Liver (tissue), 9 donors: ENCODE measurements around the gene ALB. TPM values are rescaled to one million over a fixed set of nuclear protein-coding genes. Genes with fewer than 3 reads are reported as not detected.

ENCODE experiments used
- DNase-seq: peaks from one replicate; pipeline ENCODE4 v3.0.0-alpha.2; 2017; ENCODE audit warnings: low spot score
- H3K27ac ChIP-seq, 2 donors: one replicate each; pipeline ENCODE4 v1.7.0; 2013; ENCODE audit warnings: inconsistent platforms in 2 of 2, low read length in 2 of 2, control low read depth in 1 of 2, low read depth in 1 of 2, mild to moderate bottlenecking in 1 of 2
- H3K27me3 ChIP-seq, 4 donors: one replicate each; pipeline versions ENCODE4 v1.6.1 to v1.7.0; 2013; ENCODE audit warnings: low read length in 3 of 4, inconsistent platforms in 1 of 4, mild to moderate bottlenecking in 1 of 4, moderate library complexity in 1 of 4; ENCODE audit not compliant: control insufficient read depth in 4 of 4, insufficient read depth in 4 of 4
- H3K36me3 ChIP-seq, 4 donors: one replicate each; pipeline versions ENCODE4 v1.6.1 to v1.7.0; 2013; ENCODE audit warnings: low read length in 3 of 4, mild to moderate bottlenecking in 3 of 4, low read depth in 1 of 4, moderate library complexity in 1 of 4; ENCODE audit not compliant: control insufficient read depth in 4 of 4, insufficient read depth in 3 of 4
- H3K4me1 ChIP-seq, 4 donors: one replicate each; pipeline versions ENCODE4 v1.6.1 to v1.7.0; 2013; ENCODE audit warnings: low read length in 3 of 4, mild to moderate bottlenecking in 3 of 4, moderate library complexity in 1 of 4; ENCODE audit not compliant: control insufficient read depth in 4 of 4, insufficient read depth in 4 of 4
- H3K4me3 ChIP-seq, 3 donors: one replicate each; pipeline versions ENCODE4 v1.6.1 to v1.7.0; 2013; ENCODE audit warnings: low read length in 3 of 3, control low read depth in 1 of 3, low read depth in 1 of 3, mild to moderate bottlenecking in 1 of 3
- H3K9ac ChIP-seq, 2 donors: one replicate each; pipeline ENCODE4 v1.7.0; 2013; ENCODE audit warnings: low read length in 2 of 2, mild to moderate bottlenecking in 2 of 2, moderate library complexity in 2 of 2, control low read depth in 1 of 2, low read depth in 1 of 2
- H3K9me3 ChIP-seq, 4 donors: one replicate each; pipeline versions ENCODE4 v1.6.1 to v1.7.0; 2013; ENCODE audit warnings: low read length in 3 of 4; ENCODE audit not compliant: control insufficient read depth in 4 of 4
- ATF3 ChIP-seq: IDR thresholded peaks from 2 replicates; pipeline ENCODE4 v1.6.1; 2016; ENCODE audit warnings: antibody characterized with exemption
- EGR1 ChIP-seq, 2 donors: IDR thresholded peaks; 2 replicates each; pipeline ENCODE4 v1.6.1; 2016 to 2018; ENCODE audit warnings: antibody characterized with exemption in 2 of 2, low read depth in 2 of 2
- FOXA1 ChIP-seq: IDR thresholded peaks from 2 replicates; pipeline ENCODE4 v1.6.1; 2016; ENCODE audit warnings: antibody characterized with exemption
- FOXA2 ChIP-seq: IDR thresholded peaks from 2 replicates; pipeline ENCODE4 v1.6.1; 2016; ENCODE audit warnings: antibody characterized with exemption
- GABPA ChIP-seq, 2 donors: IDR thresholded peaks in 1 of 2; conservative IDR thresholded peaks in 1 of 2; 2 replicates each; pipeline ENCODE4 v1.6.1; 2016; ENCODE audit warnings: antibody characterized with exemption in 2 of 2, mild to moderate bottlenecking in 1 of 2, moderate library complexity in 1 of 2
- HNF4A ChIP-seq, 2 donors: conservative IDR thresholded peaks; 2 replicates each; pipeline ENCODE4 v1.6.1; 2016; ENCODE audit warnings: antibody characterized with exemption in 2 of 2, mild to moderate bottlenecking in 2 of 2
- HNF4G ChIP-seq: IDR thresholded peaks from 2 replicates; pipeline ENCODE4 v1.6.1; 2016; ENCODE audit warnings: antibody characterized with exemption
- JUND ChIP-seq, 2 donors: IDR thresholded peaks; 2 replicates each; pipeline ENCODE4 v1.6.1; 2016; ENCODE audit warnings: antibody characterized with exemption in 2 of 2
- MAX ChIP-seq: IDR thresholded peaks from 2 replicates; pipeline ENCODE4 v1.6.1; 2016; ENCODE audit warnings: antibody characterized with exemption
- NR2F2 ChIP-seq: IDR thresholded peaks from 2 replicates; pipeline ENCODE4 v1.6.1; 2016; ENCODE audit warnings: antibody characterized with exemption
- RAD21 ChIP-seq, 2 donors: IDR thresholded peaks; 2 replicates each; pipeline ENCODE4 v1.6.1; 2016; ENCODE audit warnings: antibody characterized with exemption in 2 of 2, mild to moderate bottlenecking in 2 of 2
- RXRA ChIP-seq, 2 donors: IDR thresholded peaks; 2 replicates each; pipeline ENCODE4 v1.6.1; 2017 to 2018; ENCODE audit warnings: antibody characterized with exemption in 2 of 2, mild to moderate bottlenecking in 1 of 2
- SP1 ChIP-seq: IDR thresholded peaks from 2 replicates; pipeline ENCODE4 v1.6.1; 2018; ENCODE audit warnings: antibody characterized with exemption, mild to moderate bottlenecking
- TAF1 ChIP-seq: conservative IDR thresholded peaks from 2 replicates; pipeline ENCODE4 v1.6.1; 2016; ENCODE audit warnings: antibody characterized with exemption, mild to moderate bottlenecking
- YY1 ChIP-seq: IDR thresholded peaks from 2 replicates; pipeline ENCODE4 v1.6.1; 2016; ENCODE audit warnings: antibody characterized with exemption, mild to moderate bottlenecking
- WGBS: extraction: QIAGEN DNeasy Blood & Tissue Kit; methylation state at CpG from one replicate; pipeline ENCODE4 v1.1.7; 2013; 5-methylcytosine and 5-hydroxymethylcytosine counted together
- polyA plus RNA-seq, 2 donors: library from polyadenylated mRNA; stranded (reverse) in 1 of 2; unstranded in 1 of 2; fragments of 200-250 nt in 1 of 2; fragments of >200 nt in 1 of 2; fragmentation: Nextera tagmentation in 1 of 2; extraction: Ambion mirVana in 1 of 2; gene quantifications; one replicate each; pipeline versions ENCODE4 v1.2.1 to v1.2.3, GENCODE V29; 2013 to 2015
- total RNA-seq, 2 donors: library from RNA; depleted of rRNA; stranded (reverse); fragments of >200 nt; gene quantifications; one replicate each; pipeline ENCODE4 v1.2.3, GENCODE V29; 2014
- TF ChIP-seq, protein P1 (sequence below): IDR thresholded peaks from 2 replicates; pipeline ENCODE4 v1.6.1; 2016; ENCODE audit warnings: antibody characterized with exemption, mild to moderate bottlenecking
- TF ChIP-seq, protein P2 (sequence below): IDR thresholded peaks from 2 replicates; pipeline ENCODE4 v1.6.1; 2016; ENCODE audit warnings: antibody characterized with exemption
- TF ChIP-seq, protein P3 (sequence below): fragments of 150-350 bp; IDR thresholded peaks from 2 replicates; pipeline ENCODE4 v1.5.1; 2017; ENCODE audit warnings: improper control_type of control experiment, low read depth, low read length; ENCODE audit not compliant: missing input control
- donor health status: healthy.
- donor health status: healthy.
- donor health status: healthy.
- donor health status: healthy.
- donor health status: healthy.

ALB gene
- total and polyA plus RNA-seq, 4 donors = 33,161 to 59,987 (median 35,513) TPM

DNA sequence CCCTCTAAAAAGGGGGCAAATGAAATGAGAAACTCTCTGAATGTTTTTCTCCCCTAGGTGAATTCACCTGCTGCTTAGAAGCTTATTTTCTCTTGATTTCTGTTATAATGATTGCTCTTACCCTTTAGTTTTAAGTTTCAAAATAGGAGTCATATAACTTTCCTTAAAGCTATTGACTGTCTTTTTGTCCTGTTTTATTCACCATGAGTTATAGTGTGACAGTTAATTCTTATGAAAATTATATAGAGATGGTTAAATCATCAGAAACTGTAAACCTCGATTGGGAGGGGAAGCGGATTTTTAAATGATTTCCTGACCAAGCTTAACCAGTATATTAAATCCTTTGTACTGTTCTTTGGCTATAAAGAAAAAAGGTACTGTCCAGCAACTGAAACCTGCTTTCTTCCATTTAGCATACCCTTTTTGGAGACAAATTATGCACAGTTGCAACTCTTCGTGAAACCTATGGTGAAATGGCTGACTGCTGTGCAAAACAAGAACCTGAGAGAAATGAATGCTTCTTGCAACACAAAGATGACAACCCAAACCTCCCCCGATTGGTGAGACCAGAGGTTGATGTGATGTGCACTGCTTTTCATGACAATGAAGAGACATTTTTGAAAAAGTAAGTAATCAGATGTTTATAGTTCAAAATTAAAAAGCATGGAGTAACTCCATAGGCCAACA lies 4.2 kb downstream of the ALB start:
- peak overlapping the region; percentile 47 to 70 (median 49) for H3K4me3 ChIP-seq
- peak overlapping the region; percentile 74 to 95 for H3K9ac ChIP-seq
- DNase-seq = no peak
- H3K36me3 ChIP-seq = peaks cover 2 to 55% (median 28%) of the 10 kb centered on the region in 4 donors
- H3K9me3 ChIP-seq = no peaks in the 10 kb centered on the region
- H3K27me3 ChIP-seq = no peaks in the 10 kb centered on the region
- WGBS = 29% methylated on average over 4 of the region's 4 CpGs
- TF ChIP-seq HNF4A (conservative IDR thresholded peaks at IDR 0.05) = no peak
- TF ChIP-seq ATF3 = peak; percentile 14
- TF ChIP-seq RXRA (IDR thresholded peaks at IDR 0.05) = no peak
- TF ChIP-seq TAF1 = no peak
- no peak for TF ChIP-seq FOXA1
- TF ChIP-seq EGR1 (IDR thresholded peaks at IDR 0.05; ENCODE audit: low read depth in 2 of 2) = no peak
- no peak for TF ChIP-seq RAD21 (IDR thresholded peaks at IDR 0.05)
- TF ChIP-seq, protein P1, sequence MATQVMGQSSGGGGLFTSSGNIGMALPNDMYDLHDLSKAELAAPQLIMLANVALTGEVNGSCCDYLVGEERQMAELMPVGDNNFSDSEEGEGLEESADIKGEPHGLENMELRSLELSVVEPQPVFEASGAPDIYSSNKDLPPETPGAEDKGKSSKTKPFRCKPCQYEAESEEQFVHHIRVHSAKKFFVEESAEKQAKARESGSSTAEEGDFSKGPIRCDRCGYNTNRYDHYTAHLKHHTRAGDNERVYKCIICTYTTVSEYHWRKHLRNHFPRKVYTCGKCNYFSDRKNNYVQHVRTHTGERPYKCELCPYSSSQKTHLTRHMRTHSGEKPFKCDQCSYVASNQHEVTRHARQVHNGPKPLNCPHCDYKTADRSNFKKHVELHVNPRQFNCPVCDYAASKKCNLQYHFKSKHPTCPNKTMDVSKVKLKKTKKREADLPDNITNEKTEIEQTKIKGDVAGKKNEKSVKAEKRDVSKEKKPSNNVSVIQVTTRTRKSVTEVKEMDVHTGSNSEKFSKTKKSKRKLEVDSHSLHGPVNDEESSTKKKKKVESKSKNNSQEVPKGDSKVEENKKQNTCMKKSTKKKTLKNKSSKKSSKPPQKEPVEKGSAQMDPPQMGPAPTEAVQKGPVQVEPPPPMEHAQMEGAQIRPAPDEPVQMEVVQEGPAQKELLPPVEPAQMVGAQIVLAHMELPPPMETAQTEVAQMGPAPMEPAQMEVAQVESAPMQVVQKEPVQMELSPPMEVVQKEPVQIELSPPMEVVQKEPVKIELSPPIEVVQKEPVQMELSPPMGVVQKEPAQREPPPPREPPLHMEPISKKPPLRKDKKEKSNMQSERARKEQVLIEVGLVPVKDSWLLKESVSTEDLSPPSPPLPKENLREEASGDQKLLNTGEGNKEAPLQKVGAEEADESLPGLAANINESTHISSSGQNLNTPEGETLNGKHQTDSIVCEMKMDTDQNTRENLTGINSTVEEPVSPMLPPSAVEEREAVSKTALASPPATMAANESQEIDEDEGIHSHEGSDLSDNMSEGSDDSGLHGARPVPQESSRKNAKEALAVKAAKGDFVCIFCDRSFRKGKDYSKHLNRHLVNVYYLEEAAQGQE = peak; percentile 86
- TF ChIP-seq NR2F2 = no peak
- no peak for TF ChIP-seq JUND (IDR thresholded peaks at IDR 0.05)
- TF ChIP-seq, protein P2, sequence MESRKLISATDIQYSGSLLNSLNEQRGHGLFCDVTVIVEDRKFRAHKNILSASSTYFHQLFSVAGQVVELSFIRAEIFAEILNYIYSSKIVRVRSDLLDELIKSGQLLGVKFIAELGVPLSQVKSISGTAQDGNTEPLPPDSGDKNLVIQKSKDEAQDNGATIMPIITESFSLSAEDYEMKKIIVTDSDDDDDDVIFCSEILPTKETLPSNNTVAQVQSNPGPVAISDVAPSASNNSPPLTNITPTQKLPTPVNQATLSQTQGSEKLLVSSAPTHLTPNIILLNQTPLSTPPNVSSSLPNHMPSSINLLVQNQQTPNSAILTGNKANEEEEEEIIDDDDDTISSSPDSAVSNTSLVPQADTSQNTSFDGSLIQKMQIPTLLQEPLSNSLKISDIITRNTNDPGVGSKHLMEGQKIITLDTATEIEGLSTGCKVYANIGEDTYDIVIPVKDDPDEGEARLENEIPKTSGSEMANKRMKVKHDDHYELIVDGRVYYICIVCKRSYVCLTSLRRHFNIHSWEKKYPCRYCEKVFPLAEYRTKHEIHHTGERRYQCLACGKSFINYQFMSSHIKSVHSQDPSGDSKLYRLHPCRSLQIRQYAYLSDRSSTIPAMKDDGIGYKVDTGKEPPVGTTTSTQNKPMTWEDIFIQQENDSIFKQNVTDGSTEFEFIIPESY = no peak
- no peak for TF ChIP-seq GABPA (IDR thresholded peaks at IDR 0.05 in 1 of 2, conservative IDR thresholded peaks at IDR 0.05 in 1 of 2)
- TF ChIP-seq FOXA2 = no peak
- peak; percentile 22 for TF ChIP-seq YY1
- TF ChIP-seq, protein P3, sequence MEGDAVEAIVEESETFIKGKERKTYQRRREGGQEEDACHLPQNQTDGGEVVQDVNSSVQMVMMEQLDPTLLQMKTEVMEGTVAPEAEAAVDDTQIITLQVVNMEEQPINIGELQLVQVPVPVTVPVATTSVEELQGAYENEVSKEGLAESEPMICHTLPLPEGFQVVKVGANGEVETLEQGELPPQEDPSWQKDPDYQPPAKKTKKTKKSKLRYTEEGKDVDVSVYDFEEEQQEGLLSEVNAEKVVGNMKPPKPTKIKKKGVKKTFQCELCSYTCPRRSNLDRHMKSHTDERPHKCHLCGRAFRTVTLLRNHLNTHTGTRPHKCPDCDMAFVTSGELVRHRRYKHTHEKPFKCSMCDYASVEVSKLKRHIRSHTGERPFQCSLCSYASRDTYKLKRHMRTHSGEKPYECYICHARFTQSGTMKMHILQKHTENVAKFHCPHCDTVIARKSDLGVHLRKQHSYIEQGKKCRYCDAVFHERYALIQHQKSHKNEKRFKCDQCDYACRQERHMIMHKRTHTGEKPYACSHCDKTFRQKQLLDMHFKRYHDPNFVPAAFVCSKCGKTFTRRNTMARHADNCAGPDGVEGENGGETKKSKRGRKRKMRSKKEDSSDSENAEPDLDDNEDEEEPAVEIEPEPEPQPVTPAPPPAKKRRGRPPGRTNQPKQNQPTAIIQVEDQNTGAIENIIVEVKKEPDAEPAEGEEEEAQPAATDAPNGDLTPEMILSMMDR = no peak
- TF ChIP-seq MAX = no peak
- TF ChIP-seq SP1 = no peak
- TF ChIP-seq HNF4G = no peak
- H3K4me1 ChIP-seq = peaks cover 0 to 41% (median 23%) of the 10 kb centered on the region in 4 donors
- H3K27ac ChIP-seq = peak overlapping the region in 1 of 2 donors; percentile 36
